ENCODE results near the gene TERC. TPM values are rescaled to one million over a fixed set of nuclear protein-coding genes. Genes with fewer than 3 reads are reported as not detected.

The TERC gene
- total RNA-seq, 1 experiment from 2014 or later, result 158 TPM

- DNase-seq (ENCODE audit: low read depth), result peak; percentile 93
- in situ Hi-C loops (cut with HindIII; ENCODE audit: low pct_unique_long_range_greater_than_20kb, low sequenced_read_pairs), result no loop called here
These were observed 8.3 kb upstream of the TERC start, which contains the start of gene MYNN for GRCh38 chr3:169772897-169773816. MYNN (plus strand) TSS chr3:169773396; CDS start chr3:169774296, 900 bp downstream.

- in situ Hi-C loops (cut with HindIII; ENCODE audit: low pct_unique_long_range_greater_than_20kb, low sequenced_read_pairs), result no loop called here
- peak; percentile 89 for DNase-seq (ENCODE audit: low read depth)
These were observed 7.5 kb upstream of the TERC start for GRCh38 chr3:169772305-169772896.

GRCh38 chr3:169771497-169772304 lies 6.8 kb upstream of the TERC start:
- peak; percentile 91 for DNase-seq (ENCODE audit: low read depth)
- in situ Hi-C loops (cut with HindIII; ENCODE audit: low pct_unique_long_range_greater_than_20kb, low sequenced_read_pairs), result no loop called here

- DNase-seq (ENCODE audit: low read depth), result peak; percentile 83
- in situ Hi-C loops (cut with HindIII; ENCODE audit: low pct_unique_long_range_greater_than_20kb, low sequenced_read_pairs), result no loop called here
These were observed 4.7 kb upstream of the TERC start, which contains the start of gene ACTRT3 for GRCh38 chr3:169769287-169770181. ACTRT3 (minus strand) TSS chr3:169769561; CDS start chr3:169769520, 41 bp downstream.

- in situ Hi-C loops (cut with HindIII; ENCODE audit: low pct_unique_long_range_greater_than_20kb, low sequenced_read_pairs), result no loop called here
- peak; percentile 60 for DNase-seq (ENCODE audit: low read depth)
These were observed 463 bp downstream of the TERC start for GRCh38 chr3:169764312-169764881.

GRCh38 chr3:169760479-169760878 lies 4.4 kb downstream of the TERC start:
- in situ Hi-C loops (cut with HindIII; ENCODE audit: low pct_unique_long_range_greater_than_20kb, low sequenced_read_pairs), result no loop called here
- DNase-seq (ENCODE audit: low read depth), result peak; percentile 85

GRCh38 chr3:169759256-169759655 lies 5.6 kb downstream of the TERC start:
- in situ Hi-C loops (cut with HindIII; ENCODE audit: low pct_unique_long_range_greater_than_20kb, low sequenced_read_pairs), result no loop called here
- DNase-seq (ENCODE audit: low read depth), result no peak

GRCh38 chr3:169758359-169758994 lies 6.4 kb downstream of the TERC start:
- DNase-seq (ENCODE audit: low read depth), result no peak
- in situ Hi-C loops (cut with HindIII; ENCODE audit: low pct_unique_long_range_greater_than_20kb, low sequenced_read_pairs), result no loop called here

GRCh38 chr3:169755488-169755887 lies 9.4 kb downstream of the TERC start:
- in situ Hi-C loops (cut with HindIII; ENCODE audit: low pct_unique_long_range_greater_than_20kb, low sequenced_read_pairs), result no loop called here
- DNase-seq (ENCODE audit: low read depth), result no peak

- no peak for DNase-seq (ENCODE audit: low read depth)
- in situ Hi-C loops (cut with HindIII; ENCODE audit: low pct_unique_long_range_greater_than_20kb, low sequenced_read_pairs), result no loop called here
These were observed 10.1 kb downstream of the TERC start for GRCh38 chr3:169754711-169755110.

GRCh38 chr3:169751875-169752274 lies 13.0 kb downstream of the TERC start:
- DNase-seq (ENCODE audit: low read depth), result no peak
- in situ Hi-C loops (cut with HindIII; ENCODE audit: low pct_unique_long_range_greater_than_20kb, low sequenced_read_pairs), result no loop called here

- in situ Hi-C loops (cut with HindIII; ENCODE audit: low pct_unique_long_range_greater_than_20kb, low sequenced_read_pairs), result no loop called here
- DNase-seq (ENCODE audit: low read depth), result no peak
These were observed 14.2 kb downstream of the TERC start for GRCh38 chr3:169750665-169751064.

GRCh38 chr3:169748670-169749069 lies 16.2 kb downstream of the TERC start:
- in situ Hi-C loops (cut with HindIII; ENCODE audit: low pct_unique_long_range_greater_than_20kb, low sequenced_read_pairs), result no loop called here
- DNase-seq (ENCODE audit: low read depth), result no peak

GRCh38 chr3:169746924-169747323 lies 17.9 kb downstream of the TERC start:
- no peak for DNase-seq (ENCODE audit: low read depth)
- in situ Hi-C loops (cut with HindIII; ENCODE audit: low pct_unique_long_range_greater_than_20kb, low sequenced_read_pairs), result no loop called here

- in situ Hi-C loops (cut with HindIII; ENCODE audit: low pct_unique_long_range_greater_than_20kb, low sequenced_read_pairs), result no loop called here
- peak; percentile 32 for DNase-seq (ENCODE audit: low read depth)
These were observed 20.4 kb downstream of the TERC start for GRCh38 chr3:169744366-169745054.

- in situ Hi-C loops (cut with HindIII; ENCODE audit: low pct_unique_long_range_greater_than_20kb, low sequenced_read_pairs), result no loop called here
- DNase-seq (ENCODE audit: low read depth), result no peak
These were observed 25.8 kb downstream of the TERC start for GRCh38 chr3:169739067-169739466.

Data from Caki2 (cell line).